Measurements from ENCODE around the gene SEPTIN12. TPM values are rescaled to one million over a fixed set of nuclear protein-coding genes. Genes with fewer than 3 reads are reported as not detected.
A peak's percentile ranks its signal among the peaks of the same experiment; 100 is the strongest.

The SEPTIN12 gene
- total and polyA plus RNA-seq, 4 experiments from 2014 or later, result not detected

GRCh38 chr16:4754865-4755264 is 33.3 kb downstream of the SEPTIN12 start:
- CTCF ChIA-PET (ENCODE audit: partially characterized antibody), result no interaction called here
- intact Hi-C loops (cut with micrococcal nuclease), result no loop called here
- H3K27me3 ChIP-seq (ENCODE audit: insufficient read depth, low read length), result no peaks in the 10 kb centered on the region
- H3K4me3 ChIP-seq (ENCODE audit: low read length in 2 of 2), result no peak overlapping the region
- no peaks in the 10 kb centered on the region for H3K4me1 ChIP-seq (ENCODE audit: insufficient read depth, low read length)
- no peak overlapping the region for H3K27ac ChIP-seq (ENCODE audit: low read depth, low read length)
- no peaks in the 10 kb centered on the region for H3K9me3 ChIP-seq (ENCODE audit: control insufficient read depth in 1 of 2, low read length in 2 of 2)
- no peak for DNase-seq
- Mint-ChIP-seq H3K27me3 (no peaks in the 10 kb centered on the region), H3K36me3 (peaks cover 39 to 49% of the 10 kb centered on the region in 2 donors), H3K9me3 (peaks cover 0 to 2% (median 0%) of the 10 kb centered on the region in 8 donors), H3K4me3 (no peak overlapping the region), H3K4me1 (peaks cover 0 to 5% (median under 1%) of the 10 kb centered on the region in 4 donors), H3K27ac (no peak overlapping the region)
- POLR2A ChIA-PET (ENCODE audit: partially characterized antibody), result no interaction called here
- H3K36me3 ChIP-seq (ENCODE audit: insufficient read depth, low read length), result peaks cover 48% of the 10 kb centered on the region

GRCh38 chr16:4753227-4753626 is 34.9 kb downstream of the SEPTIN12 start:
- no peak overlapping the region for H3K4me3 ChIP-seq (ENCODE audit: low read length in 2 of 2)
- DNase-seq, result no peak
- peaks cover 0 to 14% (median 0%) of the 10 kb centered on the region in 4 donors for H3K4me1 Mint-ChIP-seq
- H3K27ac Mint-ChIP-seq, result no peak overlapping the region
- ChIA-PET POLR2A (ENCODE audit: partially characterized antibody) (interaction anchor here (0.5 to 1.0 kb wide), 2 partner anchors 15 kb away, joined by 3 read pairs; no protein-coding TSS in a partner anchor), CTCF (ENCODE audit: partially characterized antibody) (no interaction called here)
- no peak overlapping the region for H3K4me3 Mint-ChIP-seq
- H3K4me1 ChIP-seq (ENCODE audit: insufficient read depth, low read length), result no peaks in the 10 kb centered on the region
- H3K36me3 ChIP-seq (ENCODE audit: insufficient read depth, low read length), result peaks cover 33% of the 10 kb centered on the region
- peaks cover 30 to 36% of the 10 kb centered on the region in 2 donors for H3K36me3 Mint-ChIP-seq
- H3K27me3 Mint-ChIP-seq, result no peaks in the 10 kb centered on the region
- peaks cover 0 to 2% (median 0%) of the 10 kb centered on the region in 8 donors for H3K9me3 Mint-ChIP-seq
- no peaks in the 10 kb centered on the region for H3K9me3 ChIP-seq (ENCODE audit: control insufficient read depth in 1 of 2, low read length in 2 of 2)
- H3K27ac ChIP-seq (ENCODE audit: low read depth, low read length), result no peak overlapping the region
- intact Hi-C loops (cut with micrococcal nuclease), result no loop called here
- H3K27me3 ChIP-seq (ENCODE audit: insufficient read depth, low read length), result no peaks in the 10 kb centered on the region

- Mint-ChIP-seq H3K4me3 (no peak overlapping the region), H3K27me3 (no peaks in the 10 kb centered on the region), H3K4me1 (peaks cover 1 to 21% (median 6%) of the 10 kb centered on the region in 4 donors), H3K27ac (no peak overlapping the region), H3K9me3 (peaks cover 0 to 2% (median 0%) of the 10 kb centered on the region in 8 donors), H3K36me3 (peaks cover 30 to 34% of the 10 kb centered on the region in 2 donors)
- DNase-seq, result no peak
- Histone ChIP-seq H3K27me3 (ENCODE audit: insufficient read depth, low read length) (no peaks in the 10 kb centered on the region), H3K36me3 (ENCODE audit: insufficient read depth, low read length) (peaks cover 30% of the 10 kb centered on the region), H3K9me3 (ENCODE audit: control insufficient read depth in 1 of 2, low read length in 2 of 2) (no peaks in the 10 kb centered on the region), H3K4me1 (ENCODE audit: insufficient read depth, low read length) (no peaks in the 10 kb centered on the region), H3K4me3 (ENCODE audit: low read length in 2 of 2) (no peak overlapping the region), H3K27ac (ENCODE audit: low read depth, low read length) (no peak overlapping the region)
- ChIA-PET CTCF (ENCODE audit: partially characterized antibody) (no interaction called here), POLR2A (ENCODE audit: partially characterized antibody) (interaction anchor here (0.5 to 1.2 kb wide), 2 partner anchors 16 kb away, joined by 3 read pairs; no protein-coding TSS in a partner anchor)
- intact Hi-C loops (cut with micrococcal nuclease), result no loop called here
These were observed 35.6 kb downstream of the SEPTIN12 start for GRCh38 chr16:4752351-4753100.

- Histone ChIP-seq H3K4me3 (ENCODE audit: low read length in 2 of 2) (no peak overlapping the region), H3K4me1 (ENCODE audit: insufficient read depth, low read length) (no peaks in the 10 kb centered on the region), H3K36me3 (ENCODE audit: insufficient read depth, low read length) (peaks cover 30% of the 10 kb centered on the region), H3K27ac (ENCODE audit: low read depth, low read length) (no peak overlapping the region), H3K9me3 (ENCODE audit: control insufficient read depth in 1 of 2, low read length in 2 of 2) (no peaks in the 10 kb centered on the region), H3K27me3 (ENCODE audit: insufficient read depth, low read length) (no peaks in the 10 kb centered on the region)
- Mint-ChIP-seq H3K27me3 (no peaks in the 10 kb centered on the region), H3K27ac (no peak overlapping the region), H3K36me3 (peaks cover 24 to 27% of the 10 kb centered on the region in 2 donors), H3K9me3 (peaks cover 0 to 2% (median 0%) of the 10 kb centered on the region in 8 donors), H3K4me1 (peaks cover 1 to 22% (median 8%) of the 10 kb centered on the region in 4 donors), H3K4me3 (no peak overlapping the region)
- ChIA-PET CTCF (ENCODE audit: partially characterized antibody) (no interaction called here), POLR2A (ENCODE audit: partially characterized antibody) (interaction anchor here (0.6 to 1.2 kb wide), 2 partner anchors 8 to 18 kb away, joined by 3 to 4 read pairs; no protein-coding TSS in a partner anchor)
- no peak for DNase-seq
- intact Hi-C loops (cut with micrococcal nuclease), result no loop called here
These were observed 37.2 kb downstream of the SEPTIN12 start for GRCh38 chr16:4750896-4751295.

DNA sequence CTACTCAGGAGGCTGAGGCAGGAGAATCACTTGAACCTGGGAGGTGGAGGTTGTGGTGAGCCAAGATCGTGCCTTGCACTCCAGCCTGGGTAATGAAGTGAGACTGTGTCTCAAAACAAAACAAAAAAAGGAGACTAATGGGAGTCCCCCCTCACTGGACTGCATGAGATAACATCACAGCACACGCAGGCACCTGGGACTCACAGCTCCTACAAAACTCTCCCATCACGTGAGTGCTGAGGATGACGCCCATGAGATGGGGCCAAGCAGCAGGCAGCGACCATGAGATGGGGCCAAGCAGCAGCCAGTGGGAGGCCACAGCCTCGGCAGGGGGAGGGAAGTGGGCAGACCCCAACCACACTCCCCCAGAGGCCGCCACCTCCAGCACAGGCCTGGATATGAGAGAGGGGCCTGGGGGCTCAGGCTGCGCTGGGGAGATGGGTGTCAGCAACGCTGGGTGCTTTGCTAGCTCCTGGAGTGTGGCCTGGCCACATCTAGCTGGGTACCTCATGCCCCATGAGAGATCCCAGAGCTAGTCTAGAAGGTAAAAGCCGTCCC is 38.4 kb downstream of the SEPTIN12 start:
- no peak overlapping the region for H3K4me3 ChIP-seq (ENCODE audit: low read length in 2 of 2)
- peak overlapping the region in 1 of 7 donors; percentile 53 for H3K27ac Mint-ChIP-seq
- peaks cover 27% of the 10 kb centered on the region for H3K36me3 ChIP-seq (ENCODE audit: insufficient read depth, low read length)
- H3K27me3 ChIP-seq (ENCODE audit: insufficient read depth, low read length), result no peaks in the 10 kb centered on the region
- H3K4me1 Mint-ChIP-seq, result peaks cover 1 to 19% (median 8%) of the 10 kb centered on the region in 4 donors
- peaks cover 16 to 21% of the 10 kb centered on the region in 2 donors for H3K36me3 Mint-ChIP-seq
- intact Hi-C loops (cut with micrococcal nuclease), result no loop called here
- H3K9me3 Mint-ChIP-seq, result no peaks in the 10 kb centered on the region
- CTCF ChIA-PET (ENCODE audit: partially characterized antibody), result no interaction called here
- no peaks in the 10 kb centered on the region for H3K9me3 ChIP-seq (ENCODE audit: control insufficient read depth in 1 of 2, low read length in 2 of 2)
- no peak overlapping the region for H3K4me3 Mint-ChIP-seq
- H3K4me1 ChIP-seq (ENCODE audit: insufficient read depth, low read length), result no peaks in the 10 kb centered on the region
- DNase-seq, result no peak
- POLR2A ChIA-PET (ENCODE audit: partially characterized antibody), result interaction anchor here (0.6 kb wide), 1 partner anchor 12 kb away, joined by 3 read pairs; no protein-coding TSS in a partner anchor
- H3K27me3 Mint-ChIP-seq, result no peaks in the 10 kb centered on the region
- no peak overlapping the region for H3K27ac ChIP-seq (ENCODE audit: low read depth, low read length)

- no peaks in the 10 kb centered on the region for H3K9me3 ChIP-seq (ENCODE audit: control insufficient read depth in 1 of 2, low read length in 2 of 2)
- intact Hi-C loops (cut with micrococcal nuclease), result no loop called here
- no peaks in the 10 kb centered on the region for H3K27me3 Mint-ChIP-seq
- peak overlapping the region in 1 of 8 donors; percentile 13 for H3K4me3 Mint-ChIP-seq
- ChIA-PET CTCF (ENCODE audit: partially characterized antibody) (interaction anchor here (0.7 kb wide), 1 partner anchor 18 kb away, joined by 3 read pairs; no protein-coding TSS in a partner anchor), POLR2A (ENCODE audit: partially characterized antibody) (interaction anchor here (1.3 kb wide), 1 partner anchor 13 kb away, joined by 3 read pairs; no protein-coding TSS in a partner anchor)
- H3K27ac ChIP-seq (ENCODE audit: low read depth, low read length), result no peak overlapping the region
- H3K27me3 ChIP-seq (ENCODE audit: insufficient read depth, low read length), result no peaks in the 10 kb centered on the region
- peaks cover 1 to 19% (median 8%) of the 10 kb centered on the region in 4 donors for H3K4me1 Mint-ChIP-seq
- H3K4me1 ChIP-seq (ENCODE audit: insufficient read depth, low read length), result no peaks in the 10 kb centered on the region
- H3K27ac Mint-ChIP-seq, result peak overlapping the region in 5 of 7 donors; percentile 32 to 78 (median 43)
- H3K9me3 Mint-ChIP-seq, result no peaks in the 10 kb centered on the region
- no peak overlapping the region for H3K4me3 ChIP-seq (ENCODE audit: low read length in 2 of 2)
- H3K36me3 Mint-ChIP-seq, result peaks cover 14 to 21% of the 10 kb centered on the region in 2 donors
- DNase-seq, result no peak
- peaks cover 26% of the 10 kb centered on the region for H3K36me3 ChIP-seq (ENCODE audit: insufficient read depth, low read length)
These were observed 39.3 kb downstream of the SEPTIN12 start for GRCh38 chr16:4748682-4749411.
